Measurements from ENCODE around the gene SORCS3. TPM values are rescaled to one million over a fixed set of nuclear protein-coding genes. Genes with fewer than 3 reads are reported as not detected.

Gene SORCS3
- total RNA-seq, 2 donors from 2014 or later: 4.3 TPM; not detected in 1

DNA sequence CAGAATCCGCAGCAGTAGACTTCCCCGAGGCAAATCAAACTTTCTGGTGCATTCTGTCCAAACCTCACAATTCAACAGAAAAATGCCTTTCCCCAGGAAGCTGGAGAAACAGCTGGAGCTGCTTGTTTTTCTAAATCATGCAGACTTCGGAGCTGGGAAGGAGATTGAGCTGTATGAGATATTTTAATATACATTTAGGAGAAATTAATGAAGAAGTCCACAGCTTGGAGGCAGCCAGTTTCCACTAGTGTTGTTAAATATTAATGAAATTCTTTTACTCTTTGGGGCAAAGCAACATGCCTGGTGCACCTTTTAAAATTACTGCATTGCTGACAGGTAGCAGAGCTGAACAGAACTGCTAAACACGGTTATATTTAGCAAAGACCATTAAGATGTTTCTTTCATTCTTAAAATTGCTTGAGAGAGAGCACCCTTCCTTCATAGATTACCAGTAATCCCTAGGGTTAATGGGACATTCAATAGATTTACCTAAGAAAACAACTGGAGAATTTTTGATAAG is 566.4 kb downstream of the SORCS3 start:
- intact Hi-C loops (cut with DNase I): no loop called here

DNA sequence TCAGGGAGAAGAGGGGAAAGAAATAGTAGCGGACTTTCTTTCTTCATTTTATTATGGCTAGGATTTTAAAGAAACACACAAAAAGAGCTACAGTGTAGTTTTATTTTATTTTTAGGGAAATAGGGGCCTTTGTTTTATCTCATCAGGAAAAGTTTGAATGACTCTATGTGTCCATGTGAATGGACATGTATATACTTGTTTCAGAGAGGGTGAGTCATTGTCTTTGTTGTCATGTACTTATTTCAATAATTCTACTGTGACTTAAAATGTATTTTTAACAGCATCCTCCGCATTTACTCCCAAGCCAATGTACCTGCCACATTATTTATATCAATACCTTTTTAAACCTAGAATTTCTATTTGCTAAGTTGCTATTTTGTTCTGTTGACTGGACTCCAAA is 569.5 kb downstream of the SORCS3 start:
- 83% methylated on average over 2 of the region's 2 CpGs for WGBS
- TF ChIP-seq, protein P1, sequence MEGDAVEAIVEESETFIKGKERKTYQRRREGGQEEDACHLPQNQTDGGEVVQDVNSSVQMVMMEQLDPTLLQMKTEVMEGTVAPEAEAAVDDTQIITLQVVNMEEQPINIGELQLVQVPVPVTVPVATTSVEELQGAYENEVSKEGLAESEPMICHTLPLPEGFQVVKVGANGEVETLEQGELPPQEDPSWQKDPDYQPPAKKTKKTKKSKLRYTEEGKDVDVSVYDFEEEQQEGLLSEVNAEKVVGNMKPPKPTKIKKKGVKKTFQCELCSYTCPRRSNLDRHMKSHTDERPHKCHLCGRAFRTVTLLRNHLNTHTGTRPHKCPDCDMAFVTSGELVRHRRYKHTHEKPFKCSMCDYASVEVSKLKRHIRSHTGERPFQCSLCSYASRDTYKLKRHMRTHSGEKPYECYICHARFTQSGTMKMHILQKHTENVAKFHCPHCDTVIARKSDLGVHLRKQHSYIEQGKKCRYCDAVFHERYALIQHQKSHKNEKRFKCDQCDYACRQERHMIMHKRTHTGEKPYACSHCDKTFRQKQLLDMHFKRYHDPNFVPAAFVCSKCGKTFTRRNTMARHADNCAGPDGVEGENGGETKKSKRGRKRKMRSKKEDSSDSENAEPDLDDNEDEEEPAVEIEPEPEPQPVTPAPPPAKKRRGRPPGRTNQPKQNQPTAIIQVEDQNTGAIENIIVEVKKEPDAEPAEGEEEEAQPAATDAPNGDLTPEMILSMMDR (IDR thresholded peaks at IDR 0.05): no peak
- TF ChIP-seq POLR2A (IDR thresholded peaks at IDR 0.05): no peak
- TF ChIP-seq POLR2AphosphoS5 (IDR thresholded peaks at IDR 0.05): no peak

More for the DNA sequence above, 566.4 kb downstream of the SORCS3 start:
- WGBS: 47% methylated on average over 4 of the region's 4 CpGs
- Histone ChIP-seq H3K4me3 (no peak overlapping the region), H3K9me3 (no peaks in the 10 kb centered on the region), H3K36me3 (no peaks in the 10 kb centered on the region), H3K27me3 (replicated peaks; ENCODE audit: insufficient read depth) (no peaks in the 10 kb centered on the region), H3K4me1 (replicated peaks) (no peaks in the 10 kb centered on the region), H3K27ac (no peak overlapping the region)
- TF ChIP-seq, protein P1 (IDR thresholded peaks at IDR 0.05): no peak
- TF ChIP-seq POLR2A (IDR thresholded peaks at IDR 0.05): no peak
- no peak for TF ChIP-seq POLR2AphosphoS5 (IDR thresholded peaks at IDR 0.05)
- DNase-seq (ENCODE audit: low spot score): no peak

DNA sequence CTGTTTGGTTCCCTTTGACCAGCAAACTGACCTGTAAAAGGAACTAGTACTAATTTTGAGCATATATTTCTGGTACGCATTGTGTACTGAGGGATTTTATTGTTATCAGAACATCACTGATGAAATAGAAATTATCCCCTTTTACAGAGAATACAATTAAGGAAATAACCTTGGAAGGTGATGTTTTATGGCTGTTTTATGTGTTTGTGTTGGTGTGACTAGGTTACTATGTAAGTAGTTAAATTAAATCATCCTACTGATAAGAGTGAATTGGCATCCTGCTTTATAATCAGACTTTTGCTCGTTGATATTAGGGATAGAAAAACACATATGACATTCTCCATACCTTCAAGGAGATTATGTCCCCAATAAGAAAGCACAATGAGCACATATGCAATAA is 596.6 kb downstream of the SORCS3 start:
- no peak for TF ChIP-seq POLR2AphosphoS5 (IDR thresholded peaks at IDR 0.05)
- TF ChIP-seq, protein P1 (IDR thresholded peaks at IDR 0.05): no peak
- no peak for TF ChIP-seq POLR2A (IDR thresholded peaks at IDR 0.05)
- 66% methylated on average over 2 of the region's 2 CpGs for WGBS

More for the DNA sequence above, 569.5 kb downstream of the SORCS3 start:
- no peaks in the 10 kb centered on the region for H3K4me1 ChIP-seq (replicated peaks)
- no peaks in the 10 kb centered on the region for H3K9me3 ChIP-seq
- H3K4me3 ChIP-seq: no peak overlapping the region
- H3K36me3 ChIP-seq: no peaks in the 10 kb centered on the region
- intact Hi-C loops (cut with DNase I): no loop called here
- no peak overlapping the region for H3K27ac ChIP-seq
- DNase-seq (ENCODE audit: low spot score): no peak
- H3K27me3 ChIP-seq (replicated peaks; ENCODE audit: insufficient read depth): peaks cover 2% of the 10 kb centered on the region

DNA sequence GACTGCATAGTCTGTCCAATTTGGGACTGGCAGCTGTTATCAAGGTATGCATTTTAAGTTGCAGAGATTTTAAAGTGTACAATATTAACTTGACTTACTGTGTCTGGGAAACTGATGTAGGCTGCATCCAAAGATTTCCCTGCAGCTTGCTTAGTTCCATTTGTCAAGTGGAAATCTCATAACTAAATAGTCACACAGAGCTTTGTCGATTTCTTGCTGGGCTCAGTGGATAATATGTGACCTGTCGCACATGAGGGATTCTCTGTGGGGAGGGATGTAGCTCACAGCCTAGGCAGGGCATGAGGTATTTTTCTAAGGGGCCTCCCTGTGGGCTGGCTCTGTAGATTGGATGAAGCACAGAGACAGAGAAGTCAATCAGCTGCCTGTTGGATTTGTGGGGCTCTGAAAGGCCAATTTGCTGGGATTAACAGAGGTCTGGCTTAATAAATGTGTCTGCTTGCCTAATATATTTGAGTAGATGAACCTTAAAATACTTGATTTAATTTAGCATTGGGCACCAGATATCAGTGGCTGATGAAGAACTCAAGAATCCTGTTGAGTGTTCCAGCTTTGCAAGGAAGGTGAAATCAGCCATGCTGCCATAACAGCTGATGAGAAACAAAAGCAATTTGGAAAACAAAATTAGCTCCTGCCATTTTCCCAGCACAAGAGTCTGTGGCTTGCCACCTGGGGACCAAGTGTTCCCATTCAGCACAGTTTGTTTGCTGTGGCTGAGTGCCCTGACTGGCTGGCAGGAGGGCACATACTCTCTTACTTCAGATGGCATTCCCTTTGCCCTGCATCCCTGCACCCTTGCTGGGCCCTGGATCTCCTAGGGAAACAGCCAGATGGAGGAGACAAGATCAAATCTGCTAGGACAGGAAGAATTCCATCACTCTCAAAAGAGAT is 598.5 kb downstream of the SORCS3 start:
- Histone ChIP-seq H3K27me3 (replicated peaks; ENCODE audit: insufficient read depth) (no peaks in the 10 kb centered on the region), H3K4me1 (replicated peaks) (no peaks in the 10 kb centered on the region), H3K27ac (no peak overlapping the region), H3K4me3 (no peak overlapping the region), H3K9me3 (no peaks in the 10 kb centered on the region), H3K36me3 (no peaks in the 10 kb centered on the region)
- peak; percentile 25 for DNase-seq (ENCODE audit: low spot score)
- 96% methylated on average over 2 of the region's 2 CpGs for WGBS
- intact Hi-C loops (cut with DNase I): no loop called here
- TF ChIP-seq, protein P1 (IDR thresholded peaks at IDR 0.05): no peak
- TF ChIP-seq POLR2AphosphoS5 (IDR thresholded peaks at IDR 0.05) (no peak), POLR2A (IDR thresholded peaks at IDR 0.05) (no peak)

More for the DNA sequence above, 596.6 kb downstream of the SORCS3 start:
- Histone ChIP-seq H3K27ac (no peak overlapping the region), H3K36me3 (no peaks in the 10 kb centered on the region), H3K4me3 (no peak overlapping the region), H3K27me3 (replicated peaks; ENCODE audit: insufficient read depth) (no peaks in the 10 kb centered on the region), H3K9me3 (no peaks in the 10 kb centered on the region), H3K4me1 (replicated peaks) (no peaks in the 10 kb centered on the region)
- intact Hi-C loops (cut with DNase I): no loop called here
- no peak for DNase-seq (ENCODE audit: low spot score)
